OCI-LY1 (cell line): ENCODE results near the gene EFHD1.

ENCODE experiments used
- H2AFZ ChIP-seq: fragments of 200-600 bp; sonication (generic), shearing (Covaris generic); 2 replicates; pipeline ENCODE4 v1.6.0; 2014; ENCODE audit warnings: antibody characterized with exemption, mild to moderate bottlenecking, low read length
- H3F3A ChIP-seq: fragments of 200-600 bp; sonication (generic), shearing (Covaris generic); 2 replicates; pipeline ENCODE4 v1.6.0; 2014; ENCODE audit warnings: mild to moderate bottlenecking, antibody characterized with exemption, low read length, moderate library complexity; ENCODE audit not compliant: insufficient read depth
- H3K27ac ChIP-seq: fragments of 200-600 bp; sonication (generic); 2 replicates; pipeline ENCODE4 v1.5.1; 2014; ENCODE audit warnings: low read length, mixed run types, mild to moderate bottlenecking, low read depth; ENCODE audit not compliant: poor library complexity, severe bottlenecking
- H3K27me3 ChIP-seq: fragments of 200-600 bp; sonication (generic); 2 replicates; pipeline ENCODE4 v1.6.0; 2014; ENCODE audit warnings: antibody characterized with exemption, mild to moderate bottlenecking, low read length, moderate library complexity; ENCODE audit not compliant: insufficient read depth
- H3K36me3 ChIP-seq: fragments of 200-600 bp; sonication (generic); 2 replicates; pipeline ENCODE4 v1.6.1; 2014; ENCODE audit warnings: mild to moderate bottlenecking, antibody characterized with exemption, low read length, moderate library complexity, mixed read lengths; ENCODE audit not compliant: insufficient read depth
- H3K4me1 ChIP-seq: fragments of 200-600 bp; sonication (generic); 2 replicates; pipeline ENCODE4 v1.5.1; 2014; ENCODE audit warnings: mild to moderate bottlenecking, low read length, moderate library complexity; ENCODE audit not compliant: insufficient read depth, severe bottlenecking
- H3K4me2 ChIP-seq: fragments of 200-600 bp; sonication (generic), shearing (Covaris generic); 2 replicates; pipeline ENCODE4 v1.6.1; 2014; ENCODE audit warnings: low read length
- H3K4me3 ChIP-seq: fragments of 200-600 bp; sonication (generic); 2 replicates; pipeline ENCODE4 v1.5.1; 2014; ENCODE audit warnings: low read length, low read depth, mild to moderate bottlenecking, mixed read lengths; ENCODE audit not compliant: poor library complexity, severe bottlenecking
- H3K79me2 ChIP-seq: fragments of 200-600 bp; shearing (Covaris generic); 2 replicates; pipeline ENCODE4 v1.6.1; 2016; ENCODE audit warnings: mixed run types, low read length, mixed read lengths; ENCODE audit not compliant: insufficient read depth
- H3K9ac ChIP-seq: fragments of 200-600 bp; sonication (generic), shearing (Covaris generic); 2 replicates; pipeline ENCODE4 v1.6.1; 2014; ENCODE audit warnings: mild to moderate bottlenecking, low read length, mixed read lengths
- H3K9me2 ChIP-seq: fragments of 200-600 bp; sonication (generic), shearing (Covaris generic); 2 replicates; pipeline ENCODE4 v1.6.1; 2014; ENCODE audit warnings: low read depth, mild to moderate bottlenecking, low read length, mixed read lengths
- H3K9me3 ChIP-seq: fragments of 200-600 bp; shearing (Covaris generic); 2 replicates; pipeline ENCODE4 v1.6.1; 2014; ENCODE audit warnings: low read length, mixed read lengths
- H4K20me1 ChIP-seq: fragments of 200-600 bp; sonication (generic), shearing (Covaris generic); 2 replicates; pipeline ENCODE4 v1.6.0; 2016; ENCODE audit warnings: mild to moderate bottlenecking, low read length; ENCODE audit not compliant: insufficient read depth
- CTCF ChIP-seq: fragments of 200-600 bp; sonication (generic), shearing (Covaris generic); IDR thresholded peaks from 2 replicates; pipeline ENCODE4 v1.5.1; 2017; ENCODE audit warnings: mild to moderate bottlenecking, antibody characterized with exemption, low read length, moderate library complexity, mixed read lengths
- EZH2 ChIP-seq: fragments of 200-600 bp; sonication (generic), shearing (Covaris generic); IDR thresholded peaks from 2 replicates; pipeline ENCODE4 v1.8.0; 2017; ENCODE audit warnings: borderline replicate concordance, mixed run types, mild to moderate bottlenecking, antibody characterized with exemption, low read length, moderate library complexity, mixed read lengths

The EFHD1 gene

GRCh38 chr2:232649033-232649432 lies 15.6 kb downstream of the EFHD1 start:
- Histone ChIP-seq H3K9ac (no peak overlapping the region), H3K27ac (no peak overlapping the region), H3K4me2 (no peak overlapping the region), H3K9me2 (no peaks in the 10 kb centered on the region), H3K9me3 (no peaks in the 10 kb centered on the region), H3F3A (no peaks in the 10 kb centered on the region), H3K27me3 (no peaks in the 10 kb centered on the region), H3K4me3 (no peak overlapping the region), H2AFZ (no peak overlapping the region), H3K4me1 (no peaks in the 10 kb centered on the region), H3K36me3 (no peaks in the 10 kb centered on the region), H4K20me1 (no peaks in the 10 kb centered on the region), H3K79me2 (no peaks in the 10 kb centered on the region)
- TF ChIP-seq EZH2 (no peak), CTCF (no peak)

- Histone ChIP-seq H3K9me3 (no peaks in the 10 kb centered on the region), H3K4me3 (no peak overlapping the region), H3F3A (no peaks in the 10 kb centered on the region), H3K9me2 (no peaks in the 10 kb centered on the region), H4K20me1 (no peaks in the 10 kb centered on the region), H3K27me3 (no peaks in the 10 kb centered on the region), H3K36me3 (no peaks in the 10 kb centered on the region), H3K9ac (no peak overlapping the region), H2AFZ (no peak overlapping the region), H3K79me2 (no peaks in the 10 kb centered on the region), H3K4me1 (no peaks in the 10 kb centered on the region), H3K27ac (no peak overlapping the region), H3K4me2 (no peak overlapping the region)
- TF ChIP-seq EZH2 (no peak), CTCF (no peak)
Observed at GRCh38 chr2:232652505-232652851, 19.1 kb downstream of the EFHD1 start.

GRCh38 chr2:232653441-232653840 lies 20.0 kb downstream of the EFHD1 start:
- Histone ChIP-seq H3F3A (no peaks in the 10 kb centered on the region), H4K20me1 (no peaks in the 10 kb centered on the region), H2AFZ (no peak overlapping the region), H3K79me2 (no peaks in the 10 kb centered on the region), H3K27me3 (no peaks in the 10 kb centered on the region), H3K9me2 (no peaks in the 10 kb centered on the region), H3K27ac (no peak overlapping the region), H3K9ac (no peak overlapping the region), H3K9me3 (no peaks in the 10 kb centered on the region), H3K4me2 (no peak overlapping the region), H3K4me3 (no peak overlapping the region), H3K36me3 (no peaks in the 10 kb centered on the region), H3K4me1 (no peaks in the 10 kb centered on the region)
- no peak for TF ChIP-seq EZH2
- no peak for TF ChIP-seq CTCF
